ENCODE data around the gene NXPE3. TPM values are rescaled to one million over a fixed set of nuclear protein-coding genes. Genes with fewer than 3 reads are reported as not detected.

The NXPE3 gene
- total RNA-seq, 2 experiments from 2014 or later, result 37.4 to 37.5 TPM

- peaks cover 42% of the 10 kb centered on the region for H3K4me1 Mint-ChIP-seq (ENCODE audit: low read depth)
- CTCF ChIA-PET, result no interaction called here
- Histone ChIP-seq H3K27me3 (ENCODE audit: control insufficient read depth in 1 of 2, insufficient read depth in 2 of 2, low read length in 2 of 2) (no peaks in the 10 kb centered on the region), H3K4me3 (ENCODE audit: low read length) (no peak overlapping the region), H3K4me1 (ENCODE audit: insufficient read depth, low read length) (peaks cover 10% of the 10 kb centered on the region), H3K36me3 (ENCODE audit: insufficient read depth, low read length) (no peaks in the 10 kb centered on the region), H3K9me3 (ENCODE audit: control insufficient read depth in 1 of 2, insufficient read depth in 1 of 2, low read length in 2 of 2) (no peaks in the 10 kb centered on the region), H3K27ac (ENCODE audit: low read depth in 1 of 2, low read length in 2 of 2) (no peak overlapping the region)
- POLR2A ChIA-PET, result no interaction called here
- H3K4me3 Mint-ChIP-seq, result no peak overlapping the region
- DNase-seq (no peak), ATAC-seq (ENCODE audit: poor library complexity) (no peak)
- no peak for TF ChIP-seq CTCF (IDR thresholded peaks at IDR 0.05)
- H3K36me3 Mint-ChIP-seq (ENCODE audit: low read depth), result no peaks in the 10 kb centered on the region
- intact Hi-C loops (cut with DNase I, micrococcal nuclease), result no loop called here
- no peaks in the 10 kb centered on the region for H3K27me3 Mint-ChIP-seq
- H3K9me3 Mint-ChIP-seq, result no peaks in the 10 kb centered on the region
- no peak overlapping the region for H3K27ac Mint-ChIP-seq
Observed at GRCh38 chr3:101835676-101836075, 56.7 kb downstream of the NXPE3 start.

- Mint-ChIP-seq H3K36me3 (ENCODE audit: low read depth) (no peaks in the 10 kb centered on the region), H3K4me3 (no peak overlapping the region), H3K4me1 (ENCODE audit: low read depth) (peaks cover 39% of the 10 kb centered on the region), H3K9me3 (no peaks in the 10 kb centered on the region), H3K27me3 (no peaks in the 10 kb centered on the region), H3K27ac (no peak overlapping the region)
- H3K36me3 ChIP-seq (ENCODE audit: insufficient read depth, low read length), result no peaks in the 10 kb centered on the region
- no peaks in the 10 kb centered on the region for H3K9me3 ChIP-seq (ENCODE audit: control insufficient read depth in 1 of 2, insufficient read depth in 1 of 2, low read length in 2 of 2)
- H3K27ac ChIP-seq (ENCODE audit: low read depth in 1 of 2, low read length in 2 of 2), result no peak overlapping the region
- no peak for DNase-seq
- peaks cover 10% of the 10 kb centered on the region for H3K4me1 ChIP-seq (ENCODE audit: insufficient read depth, low read length)
- no peak for TF ChIP-seq CTCF (IDR thresholded peaks at IDR 0.05)
- no peak overlapping the region for H3K4me3 ChIP-seq (ENCODE audit: low read length)
- intact Hi-C loops (cut with DNase I, micrococcal nuclease), result no loop called here
- ATAC-seq (ENCODE audit: poor library complexity), result no peak
- H3K27me3 ChIP-seq (ENCODE audit: control insufficient read depth in 1 of 2, insufficient read depth in 2 of 2, low read length in 2 of 2), result no peaks in the 10 kb centered on the region
- CTCF ChIA-PET, result no interaction called here
- POLR2A ChIA-PET, result no interaction called here
Observed at GRCh38 chr3:101836160-101836559, 57.1 kb downstream of the NXPE3 start.

GRCh38 chr3:101836652-101837598, 57.9 kb downstream of the NXPE3 start:
- CTCF ChIA-PET, result interaction anchor here (0.6 kb wide), 1 partner anchor 13 kb away, joined by 4 read pairs; the partner anchor contains the start of gene NFKBIZ
- Mint-ChIP-seq H3K9me3 (peaks cover 2% of the 10 kb centered on the region), H3K36me3 (ENCODE audit: low read depth) (no peaks in the 10 kb centered on the region), H3K27me3 (no peaks in the 10 kb centered on the region), H3K27ac (no peak overlapping the region), H3K4me3 (no peak overlapping the region), H3K4me1 (ENCODE audit: low read depth) (peaks cover 34% of the 10 kb centered on the region)
- ATAC-seq (ENCODE audit: poor library complexity) (no peak), DNase-seq (peak in 1 of 14 experiments; percentile 53)
- intact Hi-C loops (cut with DNase I, micrococcal nuclease), result no loop called here
- Histone ChIP-seq H3K27ac (ENCODE audit: low read depth in 1 of 2, low read length in 2 of 2) (no peak overlapping the region), H3K4me3 (ENCODE audit: low read length) (no peak overlapping the region), H3K36me3 (ENCODE audit: insufficient read depth, low read length) (no peaks in the 10 kb centered on the region), H3K9me3 (ENCODE audit: control insufficient read depth in 1 of 2, insufficient read depth in 1 of 2, low read length in 2 of 2) (no peaks in the 10 kb centered on the region), H3K27me3 (ENCODE audit: control insufficient read depth in 1 of 2, insufficient read depth in 2 of 2, low read length in 2 of 2) (no peaks in the 10 kb centered on the region), H3K4me1 (ENCODE audit: insufficient read depth, low read length) (peaks cover 10% of the 10 kb centered on the region)
- POLR2A ChIA-PET, result interaction anchor here (2.4 kb wide), 1 partner anchor 10 kb away, joined by 10 read pairs; no protein-coding TSS in a partner anchor
- no peak for TF ChIP-seq CTCF (IDR thresholded peaks at IDR 0.05)
